DMS53 (cell line): Measurements from ENCODE around the gene U2AF1L4.

Source experiments
- DNase-seq: peaks from one replicate; lab custom pipeline; 2025; lab: John Stamatoyannopoulos, UW

Gene U2AF1L4

GRCh38 chr19:35712567-35713505 is 32.4 kb downstream of the U2AF1L4 start:
- no peak for DNase-seq

- DNase-seq = no peak
Measured at GRCh38 chr19:35710784-35711723, 34.2 kb downstream of the U2AF1L4 start.

GRCh38 chr19:35708391-35708790 is 36.8 kb downstream of the U2AF1L4 start:
- peak; percentile 43 for DNase-seq

- DNase-seq = peak; percentile 33
Measured at GRCh38 chr19:35704218-35704617, 41.0 kb downstream of the U2AF1L4 start, which contains the start of gene ZBTB32. TSS of gene ZBTB32 (plus strand) at chr19:35704558. CDS start at chr19:35714627, 10,069 bp downstream.

GRCh38 chr19:35703343-35703742 is 41.9 kb downstream of the U2AF1L4 start:
- DNase-seq = peak; percentile 84

- peak; percentile 100 for DNase-seq
Measured at GRCh38 chr19:35702223-35703012, 42.8 kb downstream of the U2AF1L4 start.

- DNase-seq = peak; percentile 52
Measured at GRCh38 chr19:35696835-35697234, 48.4 kb downstream of the U2AF1L4 start.

GRCh38 chr19:35695895-35696422 is 49.3 kb downstream of the U2AF1L4 start:
- no peak for DNase-seq

GRCh38 chr19:35693835-35694599 is 51.2 kb downstream of the U2AF1L4 start:
- DNase-seq = peak; percentile 95

- no peak for DNase-seq
Measured at GRCh38 chr19:35693422-35693821, 51.8 kb downstream of the U2AF1L4 start.
